Erythroblast (primary cell): ENCODE results near the gene SYS1.

Experiments
- DNase-seq, 2 experiments: peaks; one replicate each; lab custom pipeline; 2025; lab: John Stamatoyannopoulos, UW
- GATA1 ChIP-seq: IDR thresholded peaks from 2 replicates; pipeline ENCODE4 v1.6.1; 2011; ENCODE audit warnings: low read depth, mild to moderate bottlenecking, control low read depth, low read length, moderate library complexity
- POLR2A ChIP-seq: IDR thresholded peaks from 2 replicates; pipeline ENCODE4 v1.6.1; 2011; ENCODE audit warnings: mild to moderate bottlenecking, low read length

The SYS1 gene

DNA sequence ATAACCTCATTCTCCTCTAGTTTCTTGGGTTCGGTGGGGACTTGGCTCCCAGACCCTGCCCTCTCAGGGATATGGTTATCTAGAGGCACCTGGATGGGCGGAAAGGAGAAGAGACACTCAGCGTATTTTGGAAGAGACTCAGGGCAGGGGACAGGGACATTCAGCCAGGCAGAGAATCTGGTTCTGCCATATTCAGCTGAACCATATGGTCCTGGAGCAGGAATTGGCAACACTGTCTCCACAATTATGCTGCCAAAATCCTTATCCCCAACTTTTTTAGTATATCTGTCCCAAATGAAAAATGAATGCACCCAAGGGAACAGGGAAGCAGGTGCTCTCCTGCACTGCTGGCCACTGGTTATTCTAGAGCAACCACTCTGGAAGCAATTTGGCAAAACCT lies 32.5 kb upstream of the SYS1 start:
- DNase-seq: no peak
- TF ChIP-seq GATA1 (no peak), POLR2A (no peak)

- TF ChIP-seq GATA1: no peak
- TF ChIP-seq POLR2A: no peak
- peak in 1 of 2 experiments; percentile 23 for DNase-seq
Measured at GRCh38 chr20:45336530-45337366, 26.2 kb upstream of the SYS1 start.

DNA sequence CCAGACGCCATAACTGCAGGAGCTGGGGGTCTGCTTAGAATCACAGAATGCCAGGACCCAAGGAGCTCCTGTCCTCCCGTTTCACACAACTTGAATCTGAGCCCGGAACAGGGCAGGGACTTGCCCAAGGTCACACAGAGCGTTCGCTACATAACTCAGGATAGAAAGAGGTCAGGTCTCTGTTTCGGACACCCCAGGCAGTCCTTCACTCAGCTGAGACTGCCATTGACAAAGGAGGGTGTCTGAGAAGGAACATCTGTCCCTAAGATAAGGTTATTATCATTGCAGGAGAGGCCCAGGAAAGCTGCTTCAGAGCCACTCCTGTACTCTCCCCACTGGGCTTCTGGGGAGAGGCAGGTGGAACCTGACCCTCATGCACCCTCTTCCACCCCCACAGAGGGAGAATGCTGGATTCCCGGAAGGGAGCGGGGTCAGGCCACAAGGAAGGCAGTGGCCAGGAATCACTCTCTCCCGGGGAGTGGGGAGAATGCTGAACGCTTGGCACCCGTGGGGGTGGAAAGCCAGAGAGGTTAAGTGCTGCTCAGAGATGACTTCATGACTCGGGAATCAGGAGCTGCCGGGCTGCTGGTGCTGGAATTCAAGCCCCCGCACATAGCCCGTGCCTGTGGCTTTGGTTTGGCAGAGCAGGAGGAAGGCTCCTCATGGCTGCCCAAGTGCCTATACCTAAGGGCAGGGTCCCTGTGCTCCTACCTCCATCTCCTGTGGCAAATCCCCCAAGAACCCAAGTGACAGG lies 25.4 kb upstream of the SYS1 start:
- no peak for TF ChIP-seq GATA1
- no peak for TF ChIP-seq POLR2A
- peak; percentile 64 to 84 for DNase-seq

- DNase-seq: no peak
- TF ChIP-seq GATA1: no peak
- no peak for TF ChIP-seq POLR2A
Measured at GRCh38 chr20:45338121-45339030, 24.6 kb upstream of the SYS1 start.

DNA sequence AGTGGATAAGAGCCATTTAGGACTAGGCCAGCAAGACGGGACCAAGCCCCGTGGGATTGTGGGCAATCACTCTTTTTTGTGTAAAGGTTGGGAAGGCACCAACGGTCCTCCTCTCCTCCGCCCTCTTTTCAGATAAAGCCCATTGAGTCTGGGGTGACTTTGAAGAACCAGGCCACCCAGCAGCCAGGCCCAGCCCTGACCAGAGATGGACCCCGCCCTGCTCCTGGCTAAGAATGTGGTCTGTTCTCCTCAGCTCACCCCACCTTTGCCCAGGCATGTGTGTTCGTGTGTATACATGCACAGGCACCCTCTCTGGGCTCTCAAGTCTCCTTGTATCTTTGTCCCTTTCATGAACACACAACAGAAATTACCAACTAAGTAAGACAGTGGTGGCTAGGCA lies 23.9 kb upstream of the SYS1 start:
- no peak for TF ChIP-seq GATA1
- peak; percentile 27 for TF ChIP-seq POLR2A
- DNase-seq: peak; percentile 60 to 72

GRCh38 chr20:45339799-45340198 lies 23.2 kb upstream of the SYS1 start:
- TF ChIP-seq GATA1 (no peak), POLR2A (no peak)
- DNase-seq: no peak

- peak; percentile 26 to 43 for DNase-seq
- TF ChIP-seq POLR2A: no peak
- no peak for TF ChIP-seq GATA1
Measured at GRCh38 chr20:45340236-45340847, 22.6 kb upstream of the SYS1 start.

- no peak for DNase-seq
- TF ChIP-seq POLR2A (no peak), GATA1 (no peak)
Measured at GRCh38 chr20:45340951-45341350, 22.0 kb upstream of the SYS1 start.

DNA sequence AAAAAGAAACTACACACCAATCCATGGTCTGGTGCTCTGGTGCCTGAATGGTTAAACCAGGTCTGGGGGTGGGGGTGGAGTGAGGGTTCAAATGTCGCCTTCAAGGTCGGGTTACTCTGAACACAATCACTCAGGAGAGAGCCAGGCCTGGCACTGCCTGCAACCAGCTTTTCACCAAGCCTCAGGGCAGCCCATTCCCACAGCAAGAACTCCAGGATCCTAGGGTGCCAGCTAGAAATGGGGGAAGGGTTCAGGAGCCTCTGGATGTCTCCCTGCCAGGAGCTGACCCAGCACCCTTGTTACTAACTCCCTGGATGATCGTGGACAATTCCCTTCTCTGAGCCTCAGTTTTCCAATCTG lies 21.4 kb upstream of the SYS1 start:
- TF ChIP-seq POLR2A (no peak), GATA1 (no peak)
- DNase-seq: no peak

GRCh38 chr20:45341939-45342854 lies 20.8 kb upstream of the SYS1 start:
- DNase-seq: peak; percentile 30 to 33
- TF ChIP-seq GATA1 (no peak), POLR2A (peak; percentile 47)

- TF ChIP-seq GATA1: no peak
- no peak for TF ChIP-seq POLR2A
- DNase-seq: no peak
Measured at GRCh38 chr20:45342855-45343531, 20.0 kb upstream of the SYS1 start.

GRCh38 chr20:45343532-45344167 lies 19.3 kb upstream of the SYS1 start:
- DNase-seq: peak; percentile 70 to 79

More at GRCh38 chr20:45343532-45344167, 19.3 kb upstream of the SYS1 start:
- no peak for TF ChIP-seq GATA1
- TF ChIP-seq POLR2A: peak; percentile 32
